GM20000 (cell line): ENCODE data around the gene SLC9A8.

Experiments
- DNase-seq: peaks from one replicate; pipeline ENCODE4 v3.0.0; 2012; ENCODE audit warnings: low spot score
- CTCF ChIP-seq: IDR thresholded peaks from 2 replicates; pipeline ENCODE4 v1.5.1; 2012; ENCODE audit warnings: mild to moderate bottlenecking, control low read depth; ENCODE audit errors: extremely low read depth, missing control alignments

SLC9A8 gene

GRCh38 chr20:49791165-49791564, 21.5 kb upstream of the SLC9A8 start:
- no peak for TF ChIP-seq CTCF
- DNase-seq = no peak

DNA sequence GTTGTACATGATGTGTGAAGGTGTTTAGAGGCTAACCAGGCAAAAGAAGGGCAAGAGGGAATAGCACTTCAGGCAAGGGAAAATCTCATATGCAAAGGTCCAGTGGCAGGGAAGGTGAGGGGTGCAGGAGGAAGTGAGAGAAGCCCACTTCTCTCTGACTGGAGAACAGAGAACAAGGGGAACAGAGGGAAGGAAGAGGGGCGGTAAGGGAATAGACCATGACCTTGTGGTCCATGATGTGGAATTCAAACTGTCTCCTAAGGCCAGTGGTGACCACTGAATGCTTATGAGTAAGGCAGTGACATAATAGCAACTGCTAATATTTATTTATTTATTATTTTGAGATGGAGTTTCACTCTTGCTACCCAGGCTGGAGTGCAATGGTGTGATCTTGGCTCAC, 20.6 kb upstream of the SLC9A8 start:
- no peak for TF ChIP-seq CTCF
- no peak for DNase-seq

GRCh38 chr20:49792611-49793010, 20.0 kb upstream of the SLC9A8 start:
- no peak for DNase-seq
- no peak for TF ChIP-seq CTCF

DNA sequence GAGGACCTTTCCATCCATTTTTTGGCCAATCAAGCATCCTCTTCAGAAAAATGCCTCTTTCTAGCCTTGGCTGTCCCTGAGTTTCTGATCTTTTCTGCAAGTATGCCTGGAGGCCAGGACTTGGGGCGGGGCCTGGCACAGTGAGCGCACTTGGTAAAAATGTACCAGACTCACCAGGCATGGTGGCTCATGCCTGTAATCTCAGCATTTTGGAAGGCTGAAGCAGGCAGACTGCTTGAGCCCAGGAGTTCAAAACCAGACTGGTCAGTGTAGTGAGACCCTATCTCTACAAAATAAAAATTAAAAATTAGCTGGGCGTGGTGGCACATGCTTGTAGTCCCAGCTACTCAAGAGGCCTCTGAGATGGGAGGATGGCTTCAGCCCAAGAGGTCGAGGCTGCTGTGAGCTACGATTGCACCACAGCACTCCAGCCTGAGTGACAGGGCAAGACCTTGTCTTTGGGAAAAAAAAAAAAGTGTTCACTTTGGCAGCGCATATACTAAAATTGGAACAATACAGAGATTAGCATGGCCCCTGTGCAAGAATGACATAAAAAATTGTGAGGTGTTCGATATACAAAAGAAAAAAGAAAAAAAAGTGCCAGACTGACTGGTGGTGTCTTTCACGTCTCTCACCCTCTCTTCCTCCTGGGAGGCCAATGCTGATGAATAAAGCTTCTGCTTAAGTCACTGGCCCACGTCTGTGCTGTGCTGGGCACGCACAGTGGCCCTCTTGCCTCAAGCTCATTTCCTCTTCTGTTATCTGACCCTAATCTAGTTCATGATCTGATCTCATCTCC, 18.1 kb upstream of the SLC9A8 start:
- DNase-seq = no peak
- TF ChIP-seq CTCF = no peak

DNA sequence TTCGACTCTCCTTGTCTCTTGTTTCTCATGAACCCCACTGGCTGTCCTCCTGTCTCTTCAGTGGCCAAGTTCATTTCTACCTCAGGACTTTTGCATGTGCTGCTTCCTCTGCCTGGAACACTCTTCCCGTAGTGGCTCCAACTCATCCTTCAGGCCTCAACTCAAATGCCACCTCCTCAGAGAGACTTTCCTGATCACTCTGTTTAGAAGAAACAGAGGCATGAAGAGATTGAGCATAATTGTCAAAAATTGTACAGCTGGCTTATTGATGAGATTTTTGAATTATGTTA, 17.5 kb upstream of the SLC9A8 start:
- no peak for DNase-seq
- no peak for TF ChIP-seq CTCF

DNA sequence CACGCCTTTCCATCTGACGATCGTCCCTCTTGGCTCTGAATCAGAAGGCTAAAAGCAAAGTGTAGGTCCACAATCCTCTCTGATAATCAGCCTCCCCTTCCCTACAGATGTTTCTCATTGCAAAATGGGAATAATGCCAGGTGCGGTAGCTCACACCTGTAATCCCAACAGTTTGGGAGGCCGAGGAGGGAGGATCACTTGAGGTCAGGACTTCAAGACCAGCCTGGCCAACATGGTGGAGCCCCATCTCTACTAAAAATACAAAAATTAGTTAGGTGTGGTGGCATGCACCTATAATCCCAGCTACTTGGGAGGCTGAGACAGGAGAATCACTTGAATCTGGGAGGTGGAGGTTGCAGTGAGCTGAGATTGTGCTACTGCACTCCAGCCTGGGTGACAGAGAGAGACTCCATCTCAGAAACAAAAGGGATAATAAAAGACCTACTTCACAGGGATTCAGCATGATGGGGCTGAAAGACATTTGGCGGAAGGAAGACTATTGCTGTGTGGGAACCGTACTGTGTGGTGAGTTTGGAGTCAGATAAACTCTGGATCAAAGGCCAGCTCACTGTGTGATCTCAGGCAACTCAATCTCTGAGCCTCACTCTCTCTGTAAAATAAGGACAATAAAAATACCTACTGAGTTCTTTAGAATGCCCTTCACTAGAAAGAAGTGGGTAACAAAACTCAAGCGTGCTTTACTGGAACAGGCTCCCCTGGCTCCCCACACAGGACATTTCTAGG, 15.9 kb upstream of the SLC9A8 start:
- DNase-seq = no peak
- no peak for TF ChIP-seq CTCF

GRCh38 chr20:49797344-49797615, 15.3 kb upstream of the SLC9A8 start:
- TF ChIP-seq CTCF = no peak
- no peak for DNase-seq
